ENCODE measurements around the gene LIN7B.

LIN7B gene

GRCh38 chr19:49094505-49095482 lies 19.4 kb upstream of the LIN7B start:
- FAIRE-seq (no peak), DNase-seq (ENCODE audit: insufficient read length, low spot score) (no peak)

GRCh38 chr19:49097453-49098288 lies 16.5 kb upstream of the LIN7B start:
- DNase-seq (ENCODE audit: insufficient read length, low spot score) = peak; percentile 81
- FAIRE-seq = peak; percentile 88

DNA sequence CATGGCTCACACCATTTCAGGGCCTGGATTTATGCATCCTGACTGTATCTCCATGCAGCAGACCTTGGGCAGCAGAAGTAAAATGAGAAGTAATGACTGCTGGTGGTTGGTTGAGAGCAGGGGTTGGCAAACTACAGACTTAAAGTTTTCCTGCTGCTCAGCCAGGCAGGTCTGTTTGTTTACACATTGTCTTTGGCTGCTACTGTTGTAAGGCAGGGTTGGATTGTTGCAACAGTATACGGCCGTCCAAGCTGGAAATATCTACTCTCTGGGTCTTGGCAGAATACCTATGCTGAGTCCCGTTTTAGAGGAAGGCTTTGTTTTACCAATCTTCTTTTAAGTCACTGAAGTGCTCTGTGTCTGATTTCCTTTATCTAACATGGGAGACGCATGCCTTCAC lies 15.4 kb upstream of the LIN7B start:
- DNase-seq (ENCODE audit: insufficient read length, low spot score) (no peak), FAIRE-seq (no peak)

DNA sequence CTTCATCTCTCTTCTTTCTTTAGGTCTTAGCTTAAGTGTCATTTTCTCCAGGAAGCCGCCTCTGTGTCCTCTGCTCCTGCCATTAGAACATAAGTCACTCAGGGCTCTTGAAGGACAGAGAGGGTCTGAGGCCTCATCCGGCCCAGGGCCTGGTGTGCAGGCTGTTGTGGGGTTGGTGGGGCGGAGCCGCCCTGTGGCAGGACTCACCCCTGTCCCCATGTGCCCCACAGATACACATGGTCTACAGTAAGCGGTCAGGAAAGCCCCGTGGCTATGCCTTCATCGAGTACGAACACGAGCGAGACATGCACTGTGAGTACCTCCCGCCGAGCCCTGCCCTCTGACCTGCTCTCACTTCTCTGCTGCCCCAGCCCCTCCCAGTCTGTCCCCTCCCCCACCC lies 13.0 kb upstream of the LIN7B start:
- FAIRE-seq (no peak), DNase-seq (ENCODE audit: insufficient read length, low spot score) (no peak)

- DNase-seq (ENCODE audit: insufficient read length, low spot score) (no peak), FAIRE-seq (no peak)
Measured at GRCh38 chr19:49102303-49102702, 11.9 kb upstream of the LIN7B start.

- FAIRE-seq = no peak
- no peak for DNase-seq (ENCODE audit: insufficient read length, low spot score)
Measured at GRCh38 chr19:49103331-49104085, 10.7 kb upstream of the LIN7B start.

GRCh38 chr19:49104229-49104864 lies 9.8 kb upstream of the LIN7B start:
- no peak for FAIRE-seq
- no peak for DNase-seq (ENCODE audit: insufficient read length, low spot score)

DNA sequence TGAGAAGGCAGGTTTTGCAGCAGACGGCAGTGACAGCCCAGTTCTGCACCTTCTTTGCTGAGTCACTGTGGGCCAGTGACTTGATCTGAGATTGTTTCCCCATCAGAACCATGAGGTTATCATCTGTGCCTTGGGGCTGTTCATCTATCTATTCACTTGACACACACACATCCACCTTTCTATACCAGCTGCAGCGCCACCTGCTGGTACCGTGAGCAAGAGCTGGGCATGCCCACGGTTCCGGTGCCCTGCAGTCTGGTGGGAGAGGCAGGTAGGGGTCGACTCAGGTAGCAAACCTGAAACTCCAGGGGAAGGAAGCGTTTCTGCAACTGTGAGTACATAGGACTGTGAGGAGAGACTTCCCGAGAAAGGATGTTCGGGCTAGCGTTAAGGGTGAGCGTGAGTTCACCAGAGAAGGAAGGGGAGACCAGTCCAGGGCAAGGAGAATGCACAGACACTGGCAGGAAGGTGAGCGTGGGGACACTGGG lies 7.5 kb upstream of the LIN7B start:
- DNase-seq (ENCODE audit: insufficient read length, low spot score) (peak; percentile 63), FAIRE-seq (peak; percentile 26)

DNA sequence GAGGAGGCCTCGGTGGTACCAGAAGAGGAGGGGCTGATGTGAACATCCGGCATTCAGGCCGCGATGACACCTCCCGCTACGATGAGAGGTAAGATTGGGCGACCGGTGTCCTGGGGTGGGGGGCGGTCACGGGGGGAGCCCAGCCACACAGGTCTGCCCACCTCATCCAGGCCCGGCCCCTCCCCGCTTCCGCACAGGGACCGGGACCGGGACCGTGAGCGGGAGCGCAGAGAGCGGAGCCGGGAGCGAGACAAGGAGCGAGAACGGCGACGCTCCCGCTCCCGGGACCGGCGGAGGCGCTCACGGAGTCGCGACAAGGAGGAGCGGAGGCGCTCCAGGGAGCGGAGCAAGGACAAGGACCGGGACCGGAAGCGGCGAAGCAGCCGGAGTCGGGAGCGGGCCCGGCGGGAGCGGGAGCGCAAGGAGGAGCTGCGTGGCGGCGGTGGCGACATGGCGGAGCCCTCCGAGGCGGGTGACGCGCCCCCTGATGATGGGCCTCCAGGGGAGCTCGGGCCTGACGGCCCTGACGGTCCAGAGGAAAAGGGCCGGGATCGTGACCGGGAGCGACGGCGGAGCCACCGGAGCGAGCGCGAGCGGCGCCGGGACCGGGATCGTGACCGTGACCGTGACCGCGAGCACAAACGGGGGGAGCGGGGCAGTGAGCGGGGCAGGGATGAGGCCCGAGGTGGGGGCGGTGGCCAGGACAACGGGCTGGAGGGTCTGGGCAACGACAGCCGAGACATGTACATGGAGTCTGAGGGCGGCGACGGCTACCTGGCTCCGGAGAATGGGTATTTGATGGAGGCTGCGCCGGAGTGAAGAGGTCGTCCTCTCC lies 6.3 kb upstream of the LIN7B start:
- DNase-seq (ENCODE audit: insufficient read length, low spot score) (no peak), FAIRE-seq (no peak)

- DNase-seq (ENCODE audit: insufficient read length, low spot score) = no peak
- no peak for FAIRE-seq
Measured at GRCh38 chr19:49109051-49109450, 5.1 kb upstream of the LIN7B start.

GRCh38 chr19:49109569-49110233 lies 4.5 kb upstream of the LIN7B start:
- no peak for DNase-seq (ENCODE audit: insufficient read length, low spot score)
- FAIRE-seq = no peak

DNA sequence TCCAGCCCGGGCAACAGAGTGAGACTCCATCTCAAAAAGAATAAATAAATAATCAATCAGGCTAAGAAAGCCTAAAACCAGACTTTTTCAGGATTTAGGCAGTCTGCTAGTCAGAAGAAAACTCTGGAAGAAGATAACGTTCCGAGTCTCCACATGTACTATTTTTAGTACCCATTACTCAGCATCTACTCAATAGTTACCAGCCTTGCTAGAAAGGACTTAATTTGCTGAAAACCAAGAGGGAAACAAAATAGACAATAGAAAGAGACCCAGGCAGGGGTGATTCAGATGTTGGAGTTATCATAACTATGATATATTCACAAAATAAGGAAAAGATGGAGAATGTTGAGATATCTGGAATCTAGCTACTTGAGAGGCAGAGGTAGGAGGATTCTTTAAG lies 3.6 kb upstream of the LIN7B start:
- DNase-seq (ENCODE audit: insufficient read length, low spot score) (no peak), FAIRE-seq (no peak)

DNA sequence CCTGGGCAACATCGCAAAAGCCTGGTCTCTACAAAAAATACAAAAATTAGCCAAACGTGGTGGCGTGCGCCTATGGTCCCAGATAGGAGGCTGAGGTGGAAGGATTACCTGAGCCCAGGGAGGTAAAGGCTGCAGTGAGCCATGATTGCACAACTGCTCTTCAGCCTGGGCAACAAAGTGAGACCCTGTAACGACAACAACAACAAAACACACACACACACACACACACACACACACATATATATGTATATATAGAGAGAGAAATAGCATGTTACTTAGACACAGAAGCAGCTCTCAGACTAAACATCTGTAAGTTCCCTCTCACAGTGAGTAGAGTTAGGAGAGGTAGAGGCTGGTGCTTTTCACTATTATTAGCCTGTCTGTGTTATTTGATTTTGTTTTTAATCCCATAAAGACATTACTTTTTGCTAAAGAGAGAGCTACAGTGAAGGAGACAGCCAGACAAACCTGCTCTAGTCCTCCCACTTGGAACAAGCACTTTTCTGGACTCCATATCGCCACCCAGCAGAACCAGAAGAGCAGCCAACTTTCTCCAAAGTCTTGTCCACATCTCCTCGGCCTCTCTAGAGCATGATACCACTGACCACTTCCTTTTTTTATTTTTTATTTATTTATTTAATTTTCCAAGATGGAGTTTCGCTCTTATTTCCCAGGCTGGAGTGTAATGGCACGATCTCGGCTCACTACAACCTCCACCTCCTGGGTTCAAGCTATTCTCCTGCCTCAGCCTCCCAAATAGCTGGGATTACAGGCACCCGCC lies 2.8 kb upstream of the LIN7B start:
- no peak for DNase-seq (ENCODE audit: insufficient read length, low spot score)
- FAIRE-seq = no peak

DNA sequence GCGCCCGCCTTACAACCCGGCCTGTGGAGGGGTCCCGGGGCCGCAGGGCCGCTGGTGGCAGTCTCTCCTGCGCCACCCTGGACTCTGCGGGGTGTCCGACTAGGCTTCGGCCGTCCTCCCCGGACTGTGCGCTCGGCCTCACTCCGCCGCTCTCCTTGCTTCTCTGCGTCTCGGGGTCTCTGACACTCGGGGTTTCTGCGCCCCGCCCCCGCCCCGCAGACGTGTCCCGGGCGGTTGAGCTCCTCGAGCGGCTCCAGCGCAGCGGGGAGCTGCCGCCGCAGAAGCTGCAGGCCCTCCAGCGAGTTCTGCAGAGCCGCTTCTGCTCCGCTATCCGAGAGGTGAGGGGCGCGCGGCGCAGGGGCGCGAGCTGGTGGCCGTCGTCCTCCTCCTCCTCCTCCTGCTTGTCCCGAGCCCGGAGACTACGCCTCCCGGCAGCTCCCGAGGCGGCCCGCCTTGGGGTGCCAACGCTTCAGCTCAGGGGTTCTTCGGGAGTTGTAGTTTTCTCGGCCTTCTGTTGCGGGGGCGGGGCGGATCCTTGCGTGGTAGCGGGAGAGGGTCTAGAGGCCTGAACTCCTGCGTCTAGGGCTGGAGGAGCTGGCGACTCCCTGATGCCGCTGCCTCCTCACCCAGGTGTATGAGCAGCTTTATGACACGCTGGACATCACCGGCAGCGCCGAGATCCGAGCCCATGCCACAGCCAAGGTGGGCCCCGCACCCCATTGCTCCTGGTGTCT lies 627 bp downstream of the LIN7B start:
- FAIRE-seq = no peak
- DNase-seq (ENCODE audit: insufficient read length, low spot score) = no peak

GRCh38 chr19:49116544-49116943 lies 2.4 kb downstream of the LIN7B start:
- FAIRE-seq = no peak
- no peak for DNase-seq (ENCODE audit: insufficient read length, low spot score)

GRCh38 chr19:49117677-49118564 lies 3.8 kb downstream of the LIN7B start:
- no peak for DNase-seq (ENCODE audit: insufficient read length, low spot score)
- FAIRE-seq = no peak
